ENCODE data around the gene FTSJ1. TPM values are rescaled to one million over a fixed set of nuclear protein-coding genes. Genes with fewer than 3 reads are reported as not detected.

Gene FTSJ1
- total RNA-seq, 2 donors from 2014 or later = 36.6 to 43.3 TPM

DNA sequence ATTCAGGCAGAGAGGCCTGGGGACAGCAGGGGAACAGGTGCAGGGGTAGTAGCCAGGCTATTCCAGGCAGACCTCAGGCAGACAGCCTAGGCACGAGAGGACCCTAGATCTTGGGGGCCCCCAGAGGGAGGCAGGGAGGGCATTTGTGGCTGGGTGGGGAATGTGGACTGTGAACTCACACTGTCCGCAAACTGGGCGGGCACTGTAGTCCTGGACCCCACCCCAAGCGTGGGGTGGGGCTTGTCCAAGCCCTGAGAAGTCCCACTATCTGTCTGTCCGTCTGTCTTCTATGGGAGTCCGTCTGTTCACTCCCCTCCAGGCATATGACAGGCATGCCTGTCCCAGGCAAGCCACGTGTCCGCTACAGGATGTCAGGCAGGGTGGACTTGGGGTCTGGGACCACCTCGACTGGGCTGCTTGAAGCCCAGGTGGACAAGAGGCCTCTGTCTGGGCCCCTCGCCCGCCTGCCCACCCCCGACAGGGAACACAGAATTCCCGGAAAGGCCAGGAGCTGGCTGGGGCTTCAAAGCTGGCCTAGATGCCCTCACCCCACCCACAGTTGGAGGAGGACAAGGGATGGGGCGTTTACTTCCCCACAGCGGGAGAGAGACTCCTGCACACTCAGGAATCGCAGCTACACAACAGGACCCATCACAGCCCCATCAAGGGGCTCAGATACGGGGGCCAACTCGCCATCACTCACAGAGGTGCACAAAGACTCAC lies 5.7 kb upstream of the FTSJ1 start, which contains the start of gene SLC38A5:
SLC38A5 (minus strand) TSS at position 151 of the 723 bp plus-strand sequence. CDS start 2,336 bp downstream, outside the sequence.
- H3K9me3 ChIP-seq = no peaks in the 10 kb centered on the region
- peaks cover 0 to 9% of the 10 kb centered on the region in 2 donors for H3K4me1 ChIP-seq
- no peak within 1 kb of the TSS for H3K27ac ChIP-seq
- DNase-seq (ENCODE audit: low spot score) = no peak
- no peaks in the 10 kb centered on the region for H3K36me3 ChIP-seq
- no peaks in the 10 kb centered on the region for H3K27me3 ChIP-seq
- TF ChIP-seq, protein P1, sequence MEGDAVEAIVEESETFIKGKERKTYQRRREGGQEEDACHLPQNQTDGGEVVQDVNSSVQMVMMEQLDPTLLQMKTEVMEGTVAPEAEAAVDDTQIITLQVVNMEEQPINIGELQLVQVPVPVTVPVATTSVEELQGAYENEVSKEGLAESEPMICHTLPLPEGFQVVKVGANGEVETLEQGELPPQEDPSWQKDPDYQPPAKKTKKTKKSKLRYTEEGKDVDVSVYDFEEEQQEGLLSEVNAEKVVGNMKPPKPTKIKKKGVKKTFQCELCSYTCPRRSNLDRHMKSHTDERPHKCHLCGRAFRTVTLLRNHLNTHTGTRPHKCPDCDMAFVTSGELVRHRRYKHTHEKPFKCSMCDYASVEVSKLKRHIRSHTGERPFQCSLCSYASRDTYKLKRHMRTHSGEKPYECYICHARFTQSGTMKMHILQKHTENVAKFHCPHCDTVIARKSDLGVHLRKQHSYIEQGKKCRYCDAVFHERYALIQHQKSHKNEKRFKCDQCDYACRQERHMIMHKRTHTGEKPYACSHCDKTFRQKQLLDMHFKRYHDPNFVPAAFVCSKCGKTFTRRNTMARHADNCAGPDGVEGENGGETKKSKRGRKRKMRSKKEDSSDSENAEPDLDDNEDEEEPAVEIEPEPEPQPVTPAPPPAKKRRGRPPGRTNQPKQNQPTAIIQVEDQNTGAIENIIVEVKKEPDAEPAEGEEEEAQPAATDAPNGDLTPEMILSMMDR (IDR thresholded peaks at IDR 0.05) = no peak
- H3K4me3 ChIP-seq = peak within 1 kb of the TSS; percentile 11 to 33

- H3K36me3 ChIP-seq = no peaks in the 10 kb centered on the region
- peaks cover 0 to 12% of the 10 kb centered on the region in 2 donors for H3K4me1 ChIP-seq
- no peak for DNase-seq (ENCODE audit: low spot score)
- peaks cover 0 to 2% of the 10 kb centered on the region in 2 donors for H3K9me3 ChIP-seq
- no peaks in the 10 kb centered on the region for H3K27me3 ChIP-seq
- TF ChIP-seq, protein P1 (IDR thresholded peaks at IDR 0.05) = no peak
- H3K4me3 ChIP-seq = no peak overlapping the region
- H3K27ac ChIP-seq = no peak overlapping the region
These were observed 5.2 kb upstream of the FTSJ1 start for GRCh38 chrX:48470833-48471118.

DNA sequence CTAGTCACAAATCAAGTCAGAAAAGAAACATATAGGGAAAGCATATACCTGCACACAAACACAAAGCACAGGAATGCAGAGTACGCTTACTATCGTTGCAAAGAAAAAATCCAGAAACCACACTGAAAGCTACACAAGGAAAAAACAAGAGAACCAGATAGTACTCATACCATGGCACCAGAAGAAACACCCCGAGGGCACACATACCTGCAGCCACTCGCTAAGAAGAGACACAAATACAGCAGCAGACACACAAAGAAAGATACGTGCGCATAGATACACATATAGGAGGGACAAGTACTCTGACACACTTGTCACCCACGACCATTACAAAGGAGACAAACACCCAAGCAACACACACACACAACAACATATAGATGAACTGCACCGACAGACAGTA lies 4.5 kb upstream of the FTSJ1 start:
- Histone ChIP-seq H3K36me3 (no peaks in the 10 kb centered on the region), H3K27ac (no peak overlapping the region), H3K4me1 (peaks cover 0 to 12% of the 10 kb centered on the region in 2 donors), H3K27me3 (no peaks in the 10 kb centered on the region), H3K4me3 (no peak overlapping the region), H3K9me3 (peaks cover 0 to 5% of the 10 kb centered on the region in 2 donors)
- DNase-seq (ENCODE audit: low spot score) = no peak
- TF ChIP-seq, protein P1 (IDR thresholded peaks at IDR 0.05) = no peak

GRCh38 chrX:48472225-48472624 lies 3.8 kb upstream of the FTSJ1 start:
- Histone ChIP-seq H3K9me3 (peaks cover 0 to 5% of the 10 kb centered on the region in 2 donors), H3K36me3 (no peaks in the 10 kb centered on the region), H3K4me3 (no peak overlapping the region), H3K27me3 (no peaks in the 10 kb centered on the region), H3K27ac (no peak overlapping the region), H3K4me1 (peaks cover 0 to 12% of the 10 kb centered on the region in 2 donors)
- TF ChIP-seq, protein P1 (IDR thresholded peaks at IDR 0.05) = no peak
- no peak for DNase-seq (ENCODE audit: low spot score)

DNA sequence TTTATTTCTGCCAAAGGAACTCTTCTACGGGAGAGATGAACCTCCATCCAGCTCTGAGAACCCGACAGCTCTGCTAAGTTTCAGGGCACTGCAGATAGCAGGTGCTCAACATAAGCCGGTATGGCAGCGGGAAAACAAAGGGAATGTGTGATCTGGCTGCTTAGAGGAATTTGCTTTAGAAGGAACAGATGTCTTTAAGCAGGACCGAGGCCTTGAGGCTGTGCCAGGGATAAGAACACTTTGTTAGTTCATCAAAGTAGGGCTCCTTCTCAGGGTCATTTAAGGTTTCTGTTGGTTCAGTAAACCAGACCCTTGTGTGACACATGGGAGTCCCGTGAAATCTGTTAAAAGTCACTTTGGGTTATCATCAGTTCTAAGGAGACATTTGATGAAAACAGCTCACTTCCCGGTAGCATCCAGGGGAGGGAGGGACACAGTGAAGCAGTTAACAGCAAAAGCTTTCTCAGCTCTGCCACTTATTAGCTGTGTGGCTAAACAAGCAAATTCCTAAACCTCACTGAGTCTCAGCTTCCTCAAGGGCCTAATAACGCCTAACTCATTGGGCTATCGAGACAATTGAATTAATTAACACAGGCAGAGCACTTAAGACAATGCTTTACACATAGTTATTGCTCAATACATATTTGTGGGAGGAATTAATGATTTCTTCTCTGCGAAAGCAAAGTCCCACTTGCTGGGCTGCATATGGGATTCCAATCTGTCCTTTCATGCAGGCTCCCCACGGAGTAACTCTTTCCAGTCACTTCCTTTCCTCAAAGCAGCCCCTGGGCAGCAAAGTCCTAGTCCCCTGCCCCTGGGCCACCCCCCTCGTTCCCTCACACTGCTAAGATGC lies 2.9 kb upstream of the FTSJ1 start:
- peaks cover 0 to 5% of the 10 kb centered on the region in 2 donors for H3K9me3 ChIP-seq
- DNase-seq (ENCODE audit: low spot score) = no peak
- peaks cover 0 to 7% of the 10 kb centered on the region in 2 donors for H3K4me1 ChIP-seq
- no peak overlapping the region for H3K4me3 ChIP-seq
- H3K27ac ChIP-seq = no peak overlapping the region
- no peaks in the 10 kb centered on the region for H3K27me3 ChIP-seq
- no peaks in the 10 kb centered on the region for H3K36me3 ChIP-seq
- TF ChIP-seq, protein P1 (IDR thresholded peaks at IDR 0.05) = no peak
